ENCODE measurements around the gene C8G. TPM values are rescaled to one million over a fixed set of nuclear protein-coding genes. Genes with fewer than 3 reads are reported as not detected.

C8G gene
- total and polyA plus RNA-seq, 2 experiments from 2014 or later, result 4.4 to 10.8 TPM

GRCh38 chr9:136900988-136901515, 44.0 kb upstream of the C8G start:
- H3K36me3 ChIP-seq, result peaks cover 13% of the 10 kb centered on the region
- no peaks in the 10 kb centered on the region for H3K27me3 ChIP-seq
- TF ChIP-seq CTCF (IDR thresholded peaks at IDR 0.05; ENCODE audit: low read depth, low read length), result no peak
- H3K4me3 ChIP-seq, result no peak overlapping the region
- no peak for DNase-seq (ENCODE audit: low read depth in 1 of 2, low spot score in 1 of 2)
- no peaks in the 10 kb centered on the region for H3K4me1 ChIP-seq (ENCODE audit: low read depth)
- no peaks in the 10 kb centered on the region for H3K9me3 ChIP-seq (ENCODE audit: low read depth)
- H3K27ac ChIP-seq, result peak overlapping the region; percentile 33

- H3K36me3 ChIP-seq, result peaks cover 13% of the 10 kb centered on the region
Observed at GRCh38 chr9:136901516-136902258, 43.4 kb upstream of the C8G start.

DNA sequence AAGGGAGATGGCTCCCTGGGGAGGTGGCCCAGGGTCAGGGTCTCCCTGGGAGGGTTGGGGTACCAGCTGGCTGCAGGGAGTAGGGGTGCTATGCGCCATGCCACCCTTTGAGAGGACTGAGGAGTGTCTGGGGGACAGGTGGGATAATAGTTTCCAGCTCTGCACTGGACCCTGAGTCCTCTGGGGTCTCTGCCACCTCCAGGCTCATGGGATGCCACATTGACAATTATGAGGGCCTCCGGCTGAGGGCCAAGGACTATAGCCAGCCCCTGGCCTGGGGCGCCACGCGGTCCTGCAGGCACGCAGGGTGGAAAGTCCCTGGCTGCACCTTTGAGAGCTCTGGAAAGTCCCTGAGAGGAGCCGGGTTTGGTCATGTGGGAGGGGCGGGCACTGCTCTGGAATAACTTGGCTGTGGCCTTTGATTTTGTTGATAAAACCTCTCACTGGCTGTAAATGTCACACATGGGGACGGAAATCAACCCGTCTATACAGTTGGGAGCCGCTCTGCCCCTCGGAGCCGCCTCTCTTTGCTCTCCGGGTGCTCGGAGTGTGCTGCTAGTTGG, 42.7 kb upstream of the C8G start:
- Histone ChIP-seq H3K27ac (no peak overlapping the region), H3K4me3 (no peak overlapping the region), H3K36me3 (peaks cover 13% of the 10 kb centered on the region), H3K27me3 (no peaks in the 10 kb centered on the region), H3K4me1 (ENCODE audit: low read depth) (no peaks in the 10 kb centered on the region), H3K9me3 (ENCODE audit: low read depth) (no peaks in the 10 kb centered on the region)
- TF ChIP-seq CTCF (IDR thresholded peaks at IDR 0.05; ENCODE audit: low read depth, low read length), result no peak
- peak in 1 of 2 donors; percentile 27 for DNase-seq (ENCODE audit: low read depth in 1 of 2, low spot score in 1 of 2)

More at GRCh38 chr9:136901516-136902258, 43.4 kb upstream of the C8G start:
- Histone ChIP-seq H3K9me3 (ENCODE audit: low read depth) (no peaks in the 10 kb centered on the region), H3K27me3 (no peaks in the 10 kb centered on the region), H3K27ac (no peak overlapping the region), H3K4me3 (no peak overlapping the region), H3K4me1 (ENCODE audit: low read depth) (no peaks in the 10 kb centered on the region)
- no peak for TF ChIP-seq CTCF (IDR thresholded peaks at IDR 0.05; ENCODE audit: low read depth, low read length)
- DNase-seq (ENCODE audit: low read depth in 1 of 2, low spot score in 1 of 2), result no peak

DNA sequence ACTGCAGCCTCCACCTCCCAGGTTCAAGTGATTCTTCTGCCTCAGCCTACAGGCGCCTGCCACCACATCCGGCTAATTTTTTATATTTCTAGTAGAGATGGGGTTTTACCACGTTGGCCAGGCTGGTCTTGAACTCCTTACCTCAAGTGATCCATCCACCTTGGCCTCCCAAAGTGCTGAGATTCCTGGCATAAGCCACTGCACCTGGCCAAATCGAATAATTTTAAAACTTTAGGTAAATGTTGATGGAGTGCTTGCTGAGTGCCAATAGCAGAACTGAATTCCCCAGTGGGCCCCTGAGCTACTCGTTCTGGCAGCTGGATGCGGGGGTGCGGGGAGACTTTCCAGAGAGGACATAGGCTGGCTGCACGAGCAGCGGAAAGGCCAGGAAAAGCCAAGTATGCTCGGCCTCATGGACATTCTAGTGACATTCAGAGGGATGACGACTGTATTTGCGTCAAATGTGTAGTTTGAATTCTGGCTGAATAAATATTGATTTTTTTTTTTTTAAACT, 41.9 kb upstream of the C8G start:
- peaks cover 16% of the 10 kb centered on the region for H3K36me3 ChIP-seq
- DNase-seq (ENCODE audit: low read depth in 1 of 2, low spot score in 1 of 2), result no peak
- H3K4me3 ChIP-seq, result no peak overlapping the region
- no peak overlapping the region for H3K27ac ChIP-seq
- H3K4me1 ChIP-seq (ENCODE audit: low read depth), result no peaks in the 10 kb centered on the region
- no peaks in the 10 kb centered on the region for H3K27me3 ChIP-seq
- no peaks in the 10 kb centered on the region for H3K9me3 ChIP-seq (ENCODE audit: low read depth)
- no peak for TF ChIP-seq CTCF (IDR thresholded peaks at IDR 0.05; ENCODE audit: low read depth, low read length)

- Histone ChIP-seq H3K27me3 (no peaks in the 10 kb centered on the region), H3K4me1 (ENCODE audit: low read depth) (no peaks in the 10 kb centered on the region), H3K27ac (no peak overlapping the region), H3K9me3 (ENCODE audit: low read depth) (no peaks in the 10 kb centered on the region), H3K36me3 (peaks cover 7% of the 10 kb centered on the region), H3K4me3 (no peak overlapping the region)
- TF ChIP-seq CTCF (IDR thresholded peaks at IDR 0.05; ENCODE audit: low read depth, low read length), result no peak
- no peak for DNase-seq (ENCODE audit: low read depth in 1 of 2, low spot score in 1 of 2)
Observed at GRCh38 chr9:136906266-136906665, 38.8 kb upstream of the C8G start.
